Uterus (tissue), 2 donors: Measurements from ENCODE around the gene SLC8A1.

Experiments used
- POLR2A ChIP-seq, 2 donors: fragments of 450-650 bp; IDR thresholded peaks; one replicate each; pipeline ENCODE4 v1.6.1; 2016; ENCODE audit warnings: antibody characterized with exemption in 2 of 2, mild to moderate bottlenecking in 1 of 2, moderate library complexity in 1 of 2
- TF ChIP-seq, protein P1 (sequence below), 4 experiments: fragments of 200-600 bp in 2 of 4; fragments of 450-650 bp in 2 of 4; sonication (generic) in 2 of 4; IDR thresholded peaks; one replicate each; pipeline ENCODE4 v1.5.1; 2016 to 2019; ENCODE audit warnings: antibody characterized with exemption in 4 of 4, mild to moderate bottlenecking in 2 of 4, moderate library complexity in 1 of 4

DNA sequence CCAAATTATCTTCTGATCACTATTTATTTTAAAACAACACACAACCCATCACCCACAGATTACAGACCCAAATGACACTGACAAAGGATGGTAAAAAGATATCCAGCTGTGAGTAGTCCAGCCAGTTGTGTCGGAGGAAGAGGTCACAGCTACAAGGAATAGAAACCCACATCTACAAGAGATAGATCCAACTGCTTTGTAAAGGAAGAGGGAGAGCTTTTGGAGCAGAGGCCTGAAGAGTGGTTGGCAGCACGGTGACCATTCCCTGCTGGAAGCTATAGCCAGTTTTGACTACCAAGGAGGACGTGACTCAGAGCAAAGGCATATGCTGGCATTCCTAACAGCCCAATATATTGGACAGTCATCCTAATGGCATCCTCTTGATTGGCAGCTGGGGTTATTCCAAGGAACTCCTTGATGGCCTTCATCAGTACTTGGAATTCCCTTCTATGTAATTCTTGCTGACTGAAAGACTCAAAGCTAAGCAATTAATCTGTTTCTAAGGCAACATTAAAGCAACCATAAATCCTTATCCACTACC lies 17.1 kb downstream of the SLC8A1 start:
- TF ChIP-seq, protein P1, sequence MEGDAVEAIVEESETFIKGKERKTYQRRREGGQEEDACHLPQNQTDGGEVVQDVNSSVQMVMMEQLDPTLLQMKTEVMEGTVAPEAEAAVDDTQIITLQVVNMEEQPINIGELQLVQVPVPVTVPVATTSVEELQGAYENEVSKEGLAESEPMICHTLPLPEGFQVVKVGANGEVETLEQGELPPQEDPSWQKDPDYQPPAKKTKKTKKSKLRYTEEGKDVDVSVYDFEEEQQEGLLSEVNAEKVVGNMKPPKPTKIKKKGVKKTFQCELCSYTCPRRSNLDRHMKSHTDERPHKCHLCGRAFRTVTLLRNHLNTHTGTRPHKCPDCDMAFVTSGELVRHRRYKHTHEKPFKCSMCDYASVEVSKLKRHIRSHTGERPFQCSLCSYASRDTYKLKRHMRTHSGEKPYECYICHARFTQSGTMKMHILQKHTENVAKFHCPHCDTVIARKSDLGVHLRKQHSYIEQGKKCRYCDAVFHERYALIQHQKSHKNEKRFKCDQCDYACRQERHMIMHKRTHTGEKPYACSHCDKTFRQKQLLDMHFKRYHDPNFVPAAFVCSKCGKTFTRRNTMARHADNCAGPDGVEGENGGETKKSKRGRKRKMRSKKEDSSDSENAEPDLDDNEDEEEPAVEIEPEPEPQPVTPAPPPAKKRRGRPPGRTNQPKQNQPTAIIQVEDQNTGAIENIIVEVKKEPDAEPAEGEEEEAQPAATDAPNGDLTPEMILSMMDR (IDR thresholded peaks at IDR 0.05): no peak
- no peak for TF ChIP-seq POLR2A (IDR thresholded peaks at IDR 0.05)
